HG02938 (cell line): ENCODE data around the gene DICER1.
"Not testable (repeated sequence)": the region's sequence is repeated elsewhere in the genome, so short reads cannot be mapped to it uniquely, and the experiment has no call there.

Experiments used
- ATAC-seq: cut with Tn5 transposase; IDR thresholded peaks from one replicate; pipeline ENCODE4 v1.9.1; 2021; ENCODE audit warnings: mild to moderate bottlenecking, moderate library complexity; ENCODE audit not compliant: unreplicated experiment

DICER1 gene

DNA sequence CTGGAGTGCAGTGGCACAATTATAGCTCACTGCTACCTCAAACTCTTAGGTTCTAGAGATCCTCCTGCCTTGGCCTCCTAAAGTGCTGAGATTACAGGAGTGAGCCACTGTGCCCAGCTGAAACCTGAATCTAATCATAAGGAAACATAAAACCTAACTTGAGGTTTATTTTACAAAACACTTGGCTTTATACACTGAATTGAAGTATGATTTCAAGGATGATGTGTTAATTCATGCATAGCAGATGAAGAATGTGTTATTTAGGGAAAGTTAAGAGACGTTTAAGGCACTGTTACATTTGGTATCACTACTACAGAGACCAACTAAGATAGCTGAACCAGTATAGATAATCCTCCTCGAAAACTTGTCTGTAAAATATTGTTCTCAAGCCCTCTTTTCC is 6.4 kb downstream of the DICER1 start:
- ATAC-seq, result no peak

DNA sequence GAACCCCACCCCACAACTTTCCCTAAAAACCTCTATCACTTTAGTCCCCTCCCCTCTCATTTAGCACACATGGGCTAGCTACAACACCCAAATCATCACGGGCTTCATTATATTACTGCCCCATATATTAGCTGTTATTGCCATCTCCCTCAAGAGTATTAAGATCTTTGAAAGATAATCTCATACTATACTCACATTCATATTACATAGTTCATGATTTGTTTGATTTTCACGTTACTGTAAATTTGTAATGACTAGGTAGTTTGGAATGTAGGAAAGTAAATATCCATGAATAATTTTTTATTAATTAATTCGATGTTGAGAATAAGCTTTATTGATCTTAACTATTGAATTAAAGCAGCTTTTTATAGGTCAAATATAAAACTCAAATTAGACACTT is 7.9 kb downstream of the DICER1 start:
- no peak for ATAC-seq

DNA sequence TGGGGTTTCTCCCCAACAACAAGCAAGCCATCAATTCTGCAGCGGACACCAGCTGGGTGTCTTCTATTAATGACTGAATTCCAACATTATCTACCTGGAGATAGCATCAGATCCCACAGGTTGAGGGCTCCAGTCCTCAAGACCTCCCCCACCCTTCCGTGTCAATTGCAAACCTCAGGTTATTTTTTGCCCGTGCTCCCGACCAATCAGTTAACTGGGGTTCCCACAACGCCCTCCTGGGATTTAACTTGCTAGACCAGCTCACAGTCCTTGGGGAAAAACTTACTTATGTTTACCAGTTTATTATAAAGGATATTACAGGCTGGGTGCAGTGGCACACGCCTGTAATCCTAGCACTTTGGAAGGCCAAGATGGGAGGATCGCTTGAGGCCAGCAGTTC is 9.7 kb downstream of the DICER1 start:
- no peak for ATAC-seq

DNA sequence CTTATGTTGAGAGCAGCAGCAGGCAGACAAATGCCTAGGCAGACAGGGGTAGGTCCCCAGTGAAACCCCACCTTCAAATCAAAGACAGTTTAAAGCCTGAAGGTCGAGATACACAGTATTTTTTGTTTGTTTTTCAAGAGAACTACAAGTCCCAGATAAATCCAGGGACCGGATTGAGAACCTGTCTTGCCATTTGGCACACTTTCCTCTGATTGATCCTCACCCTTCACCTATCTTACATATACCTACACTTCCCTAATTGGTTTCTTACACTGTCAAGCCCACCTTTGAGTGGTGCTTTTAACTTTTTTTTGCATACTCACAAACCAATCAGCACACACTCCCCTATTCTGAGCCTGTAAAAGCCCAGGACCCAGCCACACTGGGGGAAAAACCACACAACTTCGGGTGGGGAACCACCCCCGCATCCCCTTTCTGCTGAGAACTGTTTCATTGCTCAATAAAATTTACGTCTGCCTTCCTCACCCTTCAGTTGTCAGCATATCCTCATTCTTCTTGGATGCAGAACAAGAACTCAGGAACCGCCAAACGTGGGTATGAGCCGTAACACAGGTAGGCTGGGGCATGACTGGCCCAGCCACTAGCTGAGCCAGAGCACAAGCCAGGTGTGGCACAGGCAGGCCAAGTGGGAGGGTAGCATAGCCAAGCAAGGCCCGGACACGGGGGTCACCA is 11.1 kb downstream of the DICER1 start:
- ATAC-seq, result no peak

DNA sequence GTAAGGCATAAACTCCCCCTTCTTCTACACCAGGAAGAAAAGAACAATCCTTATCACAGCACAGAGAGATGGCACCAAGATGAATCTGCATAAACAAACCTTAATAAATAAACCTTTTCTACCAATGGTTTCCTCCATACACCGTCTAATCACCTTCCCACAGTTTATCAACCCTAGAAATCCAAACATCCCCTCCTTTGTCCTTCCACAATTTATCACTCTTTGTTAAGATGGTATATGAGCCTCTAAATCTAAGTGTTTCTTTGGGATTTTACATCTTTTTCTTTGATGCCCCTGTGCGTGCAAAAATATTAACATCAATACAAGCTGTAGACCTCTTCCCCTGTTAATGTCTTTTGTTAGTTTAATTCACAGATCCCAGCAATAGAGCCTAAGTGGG is 12.5 kb downstream of the DICER1 start:
- no peak for ATAC-seq

DNA sequence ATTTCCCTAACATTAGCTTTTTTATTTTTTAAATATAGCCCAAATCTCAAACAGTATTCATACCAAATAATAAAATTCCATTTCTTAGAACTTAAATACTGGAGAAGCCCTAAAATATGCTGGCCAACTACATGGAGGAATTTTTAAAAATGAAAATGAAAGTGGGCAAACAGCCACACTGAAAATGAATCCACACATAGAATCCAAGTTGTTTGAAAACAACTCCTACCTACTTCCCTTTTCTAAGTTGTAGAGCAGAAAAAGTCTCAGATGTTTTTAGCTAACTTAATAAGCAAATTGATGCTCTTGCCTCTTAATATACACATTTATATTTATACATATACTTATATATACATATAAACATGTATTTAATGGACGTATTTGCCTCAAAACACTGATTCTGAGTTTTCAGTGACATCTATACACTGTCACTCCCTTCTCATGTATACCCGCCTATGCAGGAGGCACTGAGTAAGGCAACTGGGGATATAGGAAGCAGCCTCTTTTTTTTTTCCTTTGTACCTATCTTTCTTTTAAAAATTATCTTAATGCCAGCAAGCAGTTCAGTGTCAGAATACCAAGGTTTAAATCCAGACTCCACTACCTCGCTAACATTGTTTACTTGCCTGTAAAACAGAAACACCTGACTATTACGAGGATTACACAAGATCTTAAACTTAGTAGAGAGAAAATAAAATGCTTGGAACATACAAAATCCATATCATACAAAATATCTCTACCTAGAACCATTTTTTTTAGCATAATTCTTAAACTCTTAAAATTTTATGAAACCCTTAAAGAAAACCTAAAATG is 13.3 kb downstream of the DICER1 start:
- ATAC-seq, result no peak

DNA sequence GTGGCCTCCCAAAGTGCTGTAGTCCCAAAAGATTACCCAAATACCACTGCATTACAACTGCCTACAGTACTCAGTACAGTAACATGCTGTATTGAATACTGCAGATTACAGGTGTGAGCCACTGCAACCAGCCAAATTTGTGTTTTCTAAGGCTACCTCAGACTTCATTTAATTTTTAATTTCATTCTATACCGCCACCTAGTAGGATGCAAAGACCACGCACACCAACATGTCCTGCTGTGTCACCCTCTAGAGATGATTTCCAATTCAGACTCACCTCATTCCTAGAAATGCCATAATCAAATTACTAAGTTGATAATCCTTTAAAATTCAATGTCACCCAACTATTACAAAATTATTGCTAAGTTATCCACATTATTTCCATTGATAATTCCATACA is 15.1 kb downstream of the DICER1 start:
- ATAC-seq, result no peak

DNA sequence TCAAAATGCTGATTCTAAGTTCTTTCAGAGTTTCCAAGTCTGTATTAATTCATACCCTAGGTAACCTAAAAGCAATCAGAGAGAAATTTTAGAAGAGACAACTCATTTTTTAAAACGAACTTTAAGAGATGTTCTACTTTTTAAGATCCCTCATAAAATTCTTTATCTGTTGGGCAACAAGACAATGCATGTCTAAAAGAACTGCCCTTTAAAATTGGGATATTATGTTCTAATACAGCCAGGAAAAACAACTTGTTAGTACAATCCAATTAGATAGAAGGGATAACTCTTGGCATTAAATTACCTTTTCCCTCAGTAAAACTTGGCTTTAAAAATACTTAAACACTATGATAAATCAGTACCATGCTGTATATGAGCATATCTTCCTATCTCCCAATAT is 15.6 kb downstream of the DICER1 start:
- no peak for ATAC-seq

DNA sequence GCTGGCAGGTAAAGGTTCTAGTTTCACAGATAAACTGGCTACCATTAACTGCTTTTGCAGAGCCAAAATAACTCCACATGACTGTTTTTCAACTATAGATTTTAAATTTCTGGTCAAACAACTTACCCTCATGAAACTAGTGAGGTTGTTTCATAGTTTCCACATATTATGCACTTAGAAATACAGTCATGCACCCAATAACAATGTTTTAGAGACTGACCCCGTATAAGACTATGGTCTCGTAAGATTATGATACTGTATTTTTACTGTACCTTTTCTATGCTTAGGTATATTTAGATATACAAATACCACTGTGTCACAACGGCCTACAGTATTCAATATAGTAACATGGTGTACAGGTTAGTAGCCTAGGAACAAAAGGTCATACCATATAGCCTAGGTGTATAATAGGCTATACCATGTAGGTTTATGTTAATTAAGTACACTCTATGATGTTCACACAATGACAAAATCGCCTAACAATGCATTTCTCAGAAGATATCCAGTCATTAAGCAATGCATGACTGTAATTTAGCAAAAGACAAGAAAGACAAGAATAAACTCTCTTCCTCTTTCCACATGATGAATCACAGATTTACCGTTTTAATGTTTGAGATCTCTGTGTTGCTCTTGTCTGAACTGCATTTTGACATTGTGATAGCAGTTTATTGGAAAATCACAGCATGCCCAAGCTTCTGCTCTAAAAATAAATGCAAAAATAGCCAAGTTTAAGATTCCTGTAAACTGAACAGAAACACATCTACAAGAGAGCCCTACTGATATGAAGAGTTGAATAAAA is 17.1 kb downstream of the DICER1 start:
- no peak for ATAC-seq

DNA sequence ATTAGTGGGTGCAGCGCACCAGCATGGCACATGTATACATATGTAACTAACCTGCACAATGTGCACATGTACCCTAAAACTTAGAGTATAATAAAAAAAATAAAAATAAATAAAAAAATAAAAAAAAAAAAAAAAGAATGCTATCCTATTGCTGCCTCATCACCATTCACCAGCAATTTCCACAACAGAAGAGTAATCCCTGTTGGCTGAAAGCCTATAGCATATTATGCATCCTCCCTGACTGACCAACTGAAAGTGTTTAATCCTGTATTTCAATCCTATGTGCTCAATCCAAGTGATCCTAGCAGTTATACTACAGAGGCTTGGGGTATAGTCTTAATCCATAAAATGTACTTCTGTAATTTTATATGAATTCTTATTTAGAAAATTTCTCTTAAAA is 18.5 kb downstream of the DICER1 start:
- ATAC-seq, result no peak

DNA sequence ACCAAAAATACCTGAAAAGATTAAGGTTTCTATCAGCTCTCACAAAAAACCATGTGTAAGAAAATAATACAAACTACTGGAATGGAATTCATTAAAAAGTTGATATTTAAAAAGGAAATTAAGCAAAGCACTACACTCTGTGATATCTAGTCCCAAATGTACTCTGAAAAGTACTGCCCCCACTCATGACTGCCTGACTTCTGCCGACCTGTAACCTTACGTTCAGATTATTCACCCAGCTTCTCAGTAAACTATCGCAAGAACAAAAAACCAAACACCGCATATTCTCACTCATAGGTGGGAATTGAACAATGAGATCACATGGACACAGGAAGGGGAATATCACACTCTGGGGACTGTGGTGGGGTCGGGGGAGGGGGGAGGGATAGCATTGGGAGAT is 18.9 kb downstream of the DICER1 start:
- ATAC-seq, result not testable (repeated sequence)

DNA sequence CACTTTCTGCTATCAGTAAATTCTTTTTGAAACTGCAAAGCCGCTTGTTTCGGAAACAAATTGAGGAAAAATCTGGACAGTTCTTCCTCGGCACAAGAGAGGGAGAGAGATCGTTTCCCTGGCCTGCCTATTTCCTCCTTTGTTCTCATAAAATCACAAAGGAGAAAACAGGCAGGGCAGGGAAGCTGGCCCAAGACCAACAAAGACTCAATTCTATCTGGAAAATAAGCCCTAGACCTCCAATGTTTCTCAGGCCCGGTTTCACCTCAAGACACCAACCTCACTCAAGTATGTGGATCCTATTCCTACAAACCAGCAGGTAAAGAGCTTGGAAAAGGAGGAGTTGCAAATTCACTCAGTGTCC is 19.5 kb downstream of the DICER1 start:
- ATAC-seq, result no peak

DNA sequence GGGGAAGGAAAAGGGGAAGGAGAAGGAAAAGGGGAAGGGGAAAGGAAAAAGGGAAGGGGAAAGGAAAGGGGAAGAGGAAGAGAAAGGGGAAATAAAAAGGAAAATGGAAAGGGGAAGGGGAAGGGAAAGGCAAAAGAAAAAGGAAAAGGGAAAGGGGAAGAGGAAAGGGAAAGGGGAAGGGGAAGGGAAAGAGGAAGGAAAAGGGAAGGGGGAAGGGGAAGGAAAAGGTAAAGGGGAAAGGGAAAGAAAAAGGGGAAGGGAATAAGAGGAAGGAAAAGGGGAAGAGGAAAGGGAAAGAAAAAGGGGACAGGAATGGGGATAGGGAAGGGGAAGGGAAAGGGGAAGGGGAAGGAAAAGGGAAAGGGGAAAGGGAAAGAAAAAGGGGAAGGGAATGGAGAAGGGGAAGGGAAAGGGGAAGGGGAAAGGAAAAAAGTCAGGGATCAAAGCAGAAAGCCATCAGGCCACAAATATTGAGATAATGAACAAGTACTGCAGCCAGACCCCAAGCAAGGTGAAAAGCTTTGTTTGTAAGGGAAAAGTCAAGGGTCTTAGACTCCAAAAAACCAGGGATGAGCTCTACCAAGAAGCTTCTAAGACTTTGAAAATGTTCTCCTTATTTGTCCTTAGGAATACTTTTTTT is 20.0 kb downstream of the DICER1 start:
- no peak for ATAC-seq

DNA sequence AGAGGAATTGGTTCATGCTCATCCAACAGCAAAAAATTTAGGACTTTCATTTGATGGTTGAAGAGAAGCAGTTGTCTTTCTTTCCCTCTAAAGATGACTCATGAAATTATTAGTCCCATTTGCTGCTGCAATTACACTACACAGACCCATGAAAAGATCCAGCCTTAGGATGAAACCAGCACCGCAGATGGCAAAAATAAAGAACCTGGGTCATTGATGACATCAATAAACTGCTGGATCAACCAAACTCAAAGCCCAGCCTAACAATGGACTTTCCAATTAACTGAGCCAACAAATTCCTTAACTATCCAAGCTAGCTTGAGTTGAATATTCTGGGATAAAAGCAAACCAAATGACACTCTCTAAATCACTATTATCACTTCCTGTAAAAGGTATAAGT is 20.7 kb downstream of the DICER1 start:
- ATAC-seq, result no peak

DNA sequence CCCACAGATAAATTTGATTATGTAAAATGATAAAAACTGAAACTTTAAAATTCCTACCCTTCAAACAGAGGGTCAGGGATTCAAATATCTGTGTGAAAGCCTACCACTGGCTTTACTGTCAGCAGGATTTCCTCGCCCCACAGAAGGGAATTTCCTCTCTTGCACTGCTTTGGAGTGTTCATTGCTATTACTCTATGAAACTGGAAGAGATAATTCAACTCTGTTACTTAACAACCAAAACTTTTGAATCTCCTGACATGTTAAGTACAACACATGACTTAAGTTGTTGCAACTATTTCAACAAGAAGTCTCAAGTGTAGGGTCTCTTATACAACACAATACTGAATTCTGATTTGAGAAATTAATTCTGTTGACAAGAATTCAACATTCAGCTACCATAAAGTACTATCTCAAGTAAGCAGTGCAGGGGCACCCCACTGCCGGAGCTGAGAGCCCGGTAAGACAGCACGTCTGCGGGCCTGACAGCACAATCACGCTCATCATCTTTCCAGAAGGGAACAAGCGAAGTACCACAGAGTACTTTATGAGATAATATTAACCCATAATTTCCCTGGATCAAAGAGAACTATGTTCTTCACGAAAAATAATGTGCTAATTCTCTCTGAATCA is 22.9 kb downstream of the DICER1 start:
- ATAC-seq, result no peak

DNA sequence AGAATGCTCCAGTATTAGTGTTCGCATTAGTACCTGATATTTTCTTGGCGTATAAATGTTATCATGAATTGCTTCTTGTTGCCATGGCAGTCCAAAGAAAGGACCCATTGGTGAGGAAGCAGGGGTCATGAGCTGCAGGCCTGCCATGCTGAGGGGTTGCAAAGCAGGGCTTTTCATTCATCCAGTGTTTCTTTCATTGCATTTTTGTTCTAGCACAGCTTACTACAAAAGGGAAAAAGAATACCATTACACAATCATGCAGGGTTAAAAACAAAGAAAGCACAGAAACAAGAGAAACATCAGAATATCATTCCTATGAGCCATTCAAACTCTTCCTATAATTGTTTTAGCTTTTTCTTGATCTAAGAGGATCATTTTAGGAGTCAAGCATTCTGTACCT is 24.0 kb downstream of the DICER1 start:
- no peak for ATAC-seq

DNA sequence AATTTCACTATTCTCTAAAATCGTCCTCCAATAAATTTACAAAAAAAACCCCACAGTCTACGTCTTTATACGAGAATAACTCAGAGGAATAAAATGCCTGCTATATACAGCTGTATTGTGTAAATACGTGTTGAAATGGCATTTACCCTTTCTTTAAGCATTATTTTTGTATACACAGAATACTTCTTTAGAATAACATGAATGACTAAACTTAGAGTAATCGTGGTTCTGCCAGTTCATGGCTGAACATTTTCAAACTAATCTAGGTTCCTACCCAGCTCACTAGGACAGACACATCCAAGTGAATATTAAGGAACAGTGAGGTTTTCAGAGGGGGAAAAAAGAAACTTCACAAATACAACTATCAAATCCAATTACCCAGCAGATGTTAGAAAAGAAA is 24.6 kb downstream of the DICER1 start:
- ATAC-seq, result no peak

DNA sequence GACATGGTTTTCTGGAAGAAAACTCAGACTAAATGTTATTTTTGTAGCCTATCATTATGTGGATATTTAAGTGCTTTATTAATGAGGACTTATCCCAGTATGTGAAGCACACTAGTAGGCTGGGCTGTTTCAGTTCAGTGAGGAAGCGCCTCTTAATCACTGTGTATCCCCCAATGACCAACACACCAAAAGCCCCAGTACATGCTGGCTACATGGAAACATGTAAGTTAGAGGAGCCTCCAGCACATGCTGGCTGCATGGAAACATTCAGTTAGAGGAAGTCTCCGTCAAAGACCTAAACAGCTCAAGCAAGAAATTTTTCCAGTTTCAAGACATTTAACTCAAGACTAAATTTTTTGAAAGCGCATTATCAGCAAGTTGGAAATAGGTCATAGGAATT is 26.8 kb downstream of the DICER1 start:
- no peak for ATAC-seq

DNA sequence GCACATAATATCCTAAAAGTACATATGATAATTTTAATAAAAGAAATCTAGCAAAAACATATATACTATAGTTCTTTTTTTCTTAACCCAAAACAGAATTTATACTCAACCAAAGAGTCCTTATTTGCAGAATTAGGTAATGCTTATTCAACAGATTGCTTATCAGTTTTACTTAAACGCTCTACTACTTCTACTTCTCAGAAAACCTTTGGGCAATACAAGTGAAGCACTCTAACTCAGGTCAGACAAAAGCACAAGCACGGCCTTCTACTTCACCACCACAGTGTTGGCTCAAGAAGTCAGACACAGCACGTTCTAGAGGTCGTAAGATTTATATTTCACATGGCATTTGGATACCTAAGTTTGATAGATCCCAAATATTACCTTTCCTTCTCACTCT is 29.2 kb downstream of the DICER1 start:
- no peak for ATAC-seq

DNA sequence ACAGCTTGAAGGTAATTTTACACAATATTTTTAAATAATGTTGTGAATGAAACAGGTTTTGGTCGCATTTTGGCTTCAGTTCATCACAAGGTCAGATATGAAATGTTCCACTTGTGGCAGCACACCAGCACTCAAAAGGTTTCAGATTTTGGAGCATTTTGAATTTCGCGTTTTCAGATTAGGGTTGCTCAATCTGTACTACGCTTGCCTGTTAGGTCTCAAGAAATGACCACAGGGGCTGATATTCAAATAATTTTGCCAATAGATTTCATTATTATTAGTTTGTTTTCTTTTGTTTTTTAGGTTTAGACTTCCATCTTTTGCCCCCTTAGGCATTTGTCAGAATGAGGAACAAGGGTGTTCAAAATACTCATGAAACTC is 29.8 kb downstream of the DICER1 start:
- no peak for ATAC-seq

DNA sequence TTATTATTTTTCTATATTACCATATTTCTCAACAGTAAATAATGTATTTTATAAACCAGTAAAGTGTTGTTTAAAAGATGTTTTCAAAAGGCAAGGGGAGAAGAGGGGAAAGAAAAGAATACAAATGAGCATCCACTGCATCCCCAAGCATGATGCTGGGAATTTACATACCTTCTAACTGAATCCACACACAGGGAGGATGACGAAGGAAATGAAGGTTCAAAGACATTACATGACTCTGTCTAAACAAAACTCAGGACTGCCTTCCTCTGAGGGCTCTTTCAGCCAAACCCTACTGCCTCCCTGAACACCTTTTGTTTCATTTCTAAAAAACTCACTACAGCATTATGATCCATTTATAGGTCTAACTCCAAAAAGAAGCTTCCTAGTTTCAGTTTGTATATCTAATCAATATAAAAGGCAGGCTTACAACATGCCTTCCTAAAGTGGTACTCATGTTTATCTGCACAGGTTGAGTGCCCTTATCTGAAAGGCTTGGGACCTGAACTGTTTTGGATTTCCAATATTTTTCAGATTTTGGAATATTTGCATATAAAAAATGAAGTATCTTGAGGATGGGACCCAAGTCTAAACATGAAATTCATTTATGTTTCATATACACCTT is 30.3 kb downstream of the DICER1 start:
- no peak for ATAC-seq
